HG03025 (cell line): Measurements from ENCODE around the gene FBXW4.

Experiments used
- ATAC-seq: cut with Tn5 transposase; IDR thresholded peaks from one replicate; pipeline ENCODE4 v1.9.1; 2021; ENCODE audit warnings: mild to moderate bottlenecking, moderate library complexity; ENCODE audit not compliant: unreplicated experiment, low FRiP score

The FBXW4 gene

DNA sequence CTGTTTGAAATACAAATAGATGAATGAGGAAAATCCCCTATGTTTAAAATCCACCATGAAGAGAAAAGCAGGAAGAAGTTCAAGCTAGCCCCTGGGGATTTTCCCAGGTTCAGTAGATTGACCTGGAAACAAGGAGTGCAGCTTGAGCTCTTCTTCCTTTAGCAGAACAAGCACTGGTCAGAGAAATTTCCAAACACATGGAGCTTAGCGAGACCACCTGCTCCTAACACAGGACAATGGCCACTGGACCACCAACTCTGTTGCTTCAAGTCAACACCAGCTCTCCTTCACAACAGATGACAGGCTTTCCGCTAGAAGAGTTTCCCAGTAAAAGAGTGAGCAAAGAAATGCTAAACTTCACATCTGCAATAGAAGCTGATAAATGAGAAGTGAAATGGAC is 9.4 kb upstream of the FBXW4 start:
- ATAC-seq = no peak

DNA sequence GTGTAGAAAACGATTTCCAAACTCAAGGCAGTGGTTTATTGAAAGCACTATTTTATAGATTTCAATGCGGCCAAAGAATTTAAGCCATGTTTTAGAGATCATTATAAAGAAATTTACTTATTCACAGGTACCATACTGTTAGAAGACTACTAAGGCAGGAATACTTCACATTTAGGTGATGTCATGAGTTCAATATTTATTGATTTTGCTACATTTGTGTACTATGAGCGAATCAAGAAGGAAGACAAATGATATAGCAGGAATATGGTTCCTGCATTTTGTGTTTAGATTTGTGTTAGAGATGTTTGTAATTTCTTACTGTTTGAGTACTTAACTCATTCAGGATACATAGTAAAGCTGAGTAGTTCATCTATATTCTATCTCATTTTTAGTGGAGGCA is 1.7 kb upstream of the FBXW4 start:
- no peak for ATAC-seq

DNA sequence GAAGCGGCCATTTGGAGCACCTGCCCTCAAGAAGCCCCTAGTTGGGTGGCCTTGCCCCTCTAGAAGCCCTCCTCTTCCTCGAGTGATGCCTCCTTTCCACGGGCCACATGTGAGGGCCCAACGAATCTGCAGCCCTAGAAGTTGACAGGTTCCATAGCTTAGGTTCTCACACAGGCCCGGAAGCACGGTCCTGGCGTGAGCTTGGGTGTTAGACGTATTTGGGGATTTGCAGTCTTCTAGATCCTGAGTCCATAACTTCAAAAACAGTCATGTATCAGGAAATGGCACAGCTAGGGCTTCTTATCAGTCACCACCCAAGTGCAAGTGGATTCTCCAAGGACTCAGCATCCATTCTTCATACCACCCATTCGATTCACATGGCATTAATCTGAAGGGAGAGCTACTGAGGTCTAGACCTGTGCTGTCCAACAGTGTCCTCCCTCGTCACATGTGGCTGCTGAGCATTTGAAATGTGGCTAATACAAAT is 477 bp upstream of the FBXW4 start:
- no peak for ATAC-seq

DNA sequence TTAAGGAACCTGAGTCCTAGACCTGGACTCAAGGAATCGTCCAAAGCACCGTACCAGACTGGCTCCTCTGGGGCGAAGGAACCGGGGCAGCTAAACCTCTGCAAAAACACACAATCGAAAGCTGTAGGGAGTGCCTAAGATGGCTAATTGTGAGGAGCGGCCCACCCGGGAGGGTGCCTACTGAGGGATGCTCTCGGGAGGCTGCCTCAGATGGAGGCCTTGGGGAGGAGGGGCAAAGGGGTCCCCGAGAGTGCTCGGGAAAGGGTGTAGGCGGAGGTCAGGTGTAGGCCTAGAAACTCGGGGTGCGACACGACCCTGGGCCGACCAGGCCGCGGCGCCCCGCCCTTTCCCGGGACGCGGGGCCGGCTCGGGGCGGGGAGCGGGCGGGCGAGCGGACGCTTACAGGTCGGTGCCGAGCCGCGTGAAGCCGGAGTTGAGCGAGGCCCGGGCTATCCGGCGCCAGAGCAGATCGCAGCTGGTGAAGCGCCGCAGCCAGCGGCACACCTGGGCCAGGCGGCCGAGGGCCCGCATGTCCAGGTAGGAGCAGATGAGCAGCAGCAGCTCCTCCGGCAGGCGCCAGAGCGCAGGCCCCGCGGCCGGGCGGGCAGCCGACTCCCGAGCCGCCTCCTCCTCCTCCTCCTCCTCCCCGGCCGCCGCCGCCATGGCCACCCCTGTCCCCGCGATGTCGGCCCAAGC is 844 bp downstream of the FBXW4 start:
- ATAC-seq = peak; percentile 55

DNA sequence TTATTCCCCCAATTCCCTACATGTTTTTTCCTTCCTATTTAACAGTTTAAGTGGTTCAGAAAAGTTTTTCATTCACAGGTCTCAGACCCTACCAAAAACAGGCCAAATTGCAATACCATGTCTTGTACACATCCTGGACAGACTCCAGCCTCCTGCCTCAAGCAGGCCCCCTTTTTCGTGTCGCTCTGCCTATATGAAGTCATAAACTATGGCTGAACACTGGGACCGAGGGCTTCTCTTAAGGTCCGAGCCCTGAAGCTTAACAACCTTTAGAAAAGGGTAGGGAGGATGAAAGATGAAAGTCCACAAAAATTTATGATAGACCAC is 1.4 kb downstream of the FBXW4 start:
- no peak for ATAC-seq

DNA sequence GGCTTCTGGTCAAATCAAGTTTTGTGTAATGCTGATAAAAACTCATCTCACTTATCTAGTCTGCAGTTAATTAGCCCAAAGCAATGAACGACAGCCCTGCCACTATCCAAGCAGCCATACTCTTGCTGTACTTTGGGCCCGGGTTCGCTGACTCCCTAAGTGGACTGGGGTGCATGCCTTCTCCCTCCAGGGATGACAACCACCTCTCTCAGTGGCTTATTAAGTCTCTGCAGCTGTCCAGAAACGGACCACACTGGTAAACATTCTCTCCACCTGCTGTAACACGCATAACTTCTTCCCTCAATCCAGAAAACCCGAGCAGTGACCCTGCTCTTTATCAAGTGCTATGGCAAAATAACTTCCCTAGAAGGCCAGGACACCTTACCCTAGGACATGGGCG is 3.9 kb downstream of the FBXW4 start:
- ATAC-seq = no peak

DNA sequence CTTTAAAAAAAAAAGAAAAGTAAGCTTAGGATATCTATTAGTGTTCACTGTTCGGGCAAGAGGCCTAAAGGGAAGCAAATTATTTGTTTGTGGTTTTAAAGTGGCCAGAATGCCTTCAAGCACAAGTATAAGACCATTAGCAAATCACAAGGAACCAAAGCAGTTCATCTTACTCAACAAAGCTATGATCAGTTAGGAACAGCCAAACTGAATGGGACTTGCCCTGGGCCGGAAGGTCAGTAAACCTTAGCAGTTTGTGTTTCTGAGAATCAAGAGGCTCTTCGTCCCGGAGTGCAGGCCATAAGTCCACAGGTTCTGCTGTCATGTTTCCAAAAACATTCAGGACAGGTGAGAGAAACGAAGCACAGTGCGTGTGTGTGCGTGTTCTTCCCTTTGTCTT is 4.5 kb downstream of the FBXW4 start:
- ATAC-seq = no peak

DNA sequence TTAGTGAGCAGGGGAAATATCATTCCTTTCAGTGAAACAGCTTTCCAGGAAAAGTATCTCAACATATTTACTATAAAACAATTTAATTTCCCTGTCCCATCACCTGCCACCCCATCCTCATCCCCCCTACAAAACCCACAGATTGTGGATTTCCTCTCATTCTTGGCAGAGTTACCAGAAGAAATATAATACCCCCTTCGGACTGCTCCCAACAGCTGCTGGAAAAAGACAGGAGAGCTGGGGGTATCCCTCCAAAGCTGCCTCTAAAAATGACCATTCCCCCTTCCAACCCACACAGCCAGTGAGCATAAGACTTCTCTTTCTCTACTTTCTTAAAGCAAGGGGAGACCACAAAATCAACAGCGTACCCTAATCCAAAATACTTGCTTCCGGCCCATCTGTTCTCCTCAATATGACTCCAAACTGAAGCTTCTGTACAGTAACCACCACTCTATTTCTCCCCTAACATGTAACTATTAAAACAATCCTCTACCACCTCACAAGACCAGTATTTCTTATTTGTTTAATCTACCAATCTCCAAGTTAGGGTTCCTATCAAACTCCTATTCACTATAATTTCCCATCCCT is 7.8 kb downstream of the FBXW4 start:
- no peak for ATAC-seq

DNA sequence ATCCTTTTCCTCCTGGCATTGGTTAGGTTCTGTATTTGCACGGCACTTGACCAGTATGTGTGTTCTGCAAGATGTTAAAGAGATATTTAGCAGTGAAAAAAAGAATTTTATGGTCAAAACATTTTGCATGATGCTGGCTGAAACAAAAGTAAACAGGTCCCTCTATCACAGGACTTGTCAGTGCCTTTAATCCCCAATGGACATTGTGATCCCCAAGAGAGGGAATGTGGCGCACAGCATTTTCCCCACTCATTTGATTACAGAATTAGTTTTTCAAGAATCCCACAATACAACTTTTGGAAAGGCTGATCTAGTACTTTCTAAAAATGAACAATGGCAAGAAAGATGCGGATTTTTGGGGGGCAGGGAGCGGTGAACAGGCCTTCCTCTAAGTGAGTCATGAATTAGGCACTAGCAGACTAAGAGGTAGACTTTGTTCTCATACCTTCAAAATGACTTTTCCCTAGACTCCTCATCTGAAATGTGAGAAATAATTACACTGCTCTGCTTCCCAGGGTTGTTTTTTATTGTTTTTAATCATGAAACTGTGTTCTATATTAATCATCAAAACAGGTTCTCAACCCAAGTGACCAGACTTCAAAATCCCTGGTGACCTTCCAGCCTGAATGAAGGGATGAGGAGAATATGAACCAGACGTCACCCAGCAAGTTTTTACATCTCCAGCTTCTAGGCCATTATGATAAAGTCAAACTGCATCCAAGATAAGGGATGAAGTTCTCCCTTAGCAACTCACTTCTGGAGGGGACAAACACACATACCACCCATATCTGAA is 8.6 kb downstream of the FBXW4 start:
- no peak for ATAC-seq

DNA sequence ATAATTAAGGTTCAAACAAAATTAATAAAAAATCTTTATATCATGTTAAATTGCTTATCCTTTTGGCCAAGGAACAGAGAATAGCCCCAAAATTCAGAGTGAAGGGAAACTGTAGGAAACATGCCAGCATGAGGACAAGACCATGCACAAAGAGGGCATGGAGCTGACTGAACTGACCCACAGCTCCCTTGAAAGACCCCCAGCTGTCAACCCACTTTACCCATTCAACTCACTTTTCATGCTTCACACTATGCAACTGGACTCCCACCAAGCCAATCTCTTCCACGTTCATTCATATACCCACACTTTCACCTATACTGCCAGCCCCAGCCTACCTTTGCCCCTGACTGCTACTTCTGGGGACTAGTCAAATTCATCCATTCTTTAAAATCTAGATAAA is 10.2 kb downstream of the FBXW4 start:
- no peak for ATAC-seq

DNA sequence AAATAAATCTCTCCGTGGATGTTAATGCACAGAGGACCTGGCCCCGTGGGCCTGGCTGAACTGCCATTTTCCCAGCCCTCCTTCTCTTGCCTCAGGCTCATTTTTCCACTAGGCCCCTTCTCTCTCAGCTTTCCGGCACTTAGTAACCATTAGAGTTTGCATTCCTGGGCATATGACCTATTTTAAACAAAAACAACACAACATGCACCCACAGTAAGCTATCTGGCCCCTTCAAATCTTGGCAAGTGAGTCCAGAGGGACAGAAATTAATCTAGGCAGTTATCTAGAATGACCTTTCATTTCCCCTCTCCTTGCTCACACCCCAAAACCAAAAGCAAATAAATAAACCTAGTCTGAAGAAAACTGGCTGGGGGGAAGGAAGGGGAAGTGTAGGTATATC is 11.7 kb downstream of the FBXW4 start:
- no peak for ATAC-seq

DNA sequence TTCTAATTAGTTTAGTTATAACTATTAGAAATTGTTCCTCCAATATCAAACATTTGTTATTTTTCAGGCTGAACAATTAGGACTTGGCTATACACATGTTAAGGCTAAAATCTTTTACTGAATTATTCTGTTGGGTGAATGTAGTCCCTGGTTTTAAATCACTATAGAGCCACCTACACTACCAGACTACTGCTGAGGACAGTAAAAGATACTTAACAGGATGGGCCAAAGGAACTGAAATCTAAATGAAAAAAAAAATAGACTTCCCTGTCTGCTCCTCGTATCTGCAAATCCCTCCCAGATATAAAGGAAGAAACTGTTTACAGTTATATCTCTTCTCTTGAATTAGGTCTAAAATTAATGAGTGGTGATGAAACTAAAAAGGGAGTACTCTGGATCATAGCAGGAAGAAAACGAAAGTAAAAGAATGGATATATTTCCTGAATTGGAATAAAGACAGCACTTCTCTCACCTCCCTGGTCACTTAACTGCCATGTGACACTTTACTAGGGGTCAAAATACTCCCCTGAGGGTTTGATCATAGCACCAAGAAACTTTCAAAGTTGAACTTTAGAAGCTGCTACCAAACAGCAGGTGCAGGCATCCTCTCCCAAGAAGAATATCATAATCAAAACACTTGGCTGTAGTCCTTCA is 12.7 kb downstream of the FBXW4 start:
- no peak for ATAC-seq

DNA sequence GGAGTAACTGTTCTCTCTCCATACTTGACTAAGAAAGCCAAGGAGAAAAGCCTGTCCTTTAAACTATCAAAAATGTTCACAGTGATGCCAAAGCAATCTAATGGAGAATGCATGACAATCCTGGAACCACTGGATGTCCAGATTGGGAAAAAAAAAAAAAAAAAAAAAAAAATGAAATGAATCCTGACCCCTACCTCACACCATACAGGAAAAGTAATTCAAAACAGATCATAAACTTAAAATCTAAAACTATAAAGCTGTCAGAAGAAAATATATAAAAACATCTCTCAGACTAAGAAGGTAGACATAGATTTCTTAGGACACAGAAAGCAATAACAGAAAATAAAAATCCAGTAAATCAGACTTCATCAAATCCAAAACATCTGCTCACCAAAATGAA is 18.4 kb downstream of the FBXW4 start:
- no peak for ATAC-seq

DNA sequence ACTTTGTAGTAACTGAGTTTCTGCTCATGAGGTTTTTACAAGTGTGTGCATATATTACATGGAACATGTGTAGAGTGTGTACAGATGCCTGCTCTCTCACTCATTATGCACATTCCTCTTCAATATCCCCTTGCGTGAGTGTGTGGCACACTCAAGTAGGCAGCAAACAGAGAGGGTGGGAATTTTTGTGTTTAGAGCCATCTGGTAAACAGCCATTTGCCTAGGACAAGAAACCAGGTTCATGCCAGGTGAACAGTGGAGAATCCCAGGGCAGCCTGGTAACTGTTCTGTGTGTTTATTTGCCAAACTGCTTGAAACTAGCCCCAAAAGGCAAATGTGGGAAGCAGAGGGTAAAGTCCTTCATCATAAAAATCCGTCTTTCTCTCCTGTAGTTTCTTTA is 19.9 kb downstream of the FBXW4 start:
- ATAC-seq = no peak

DNA sequence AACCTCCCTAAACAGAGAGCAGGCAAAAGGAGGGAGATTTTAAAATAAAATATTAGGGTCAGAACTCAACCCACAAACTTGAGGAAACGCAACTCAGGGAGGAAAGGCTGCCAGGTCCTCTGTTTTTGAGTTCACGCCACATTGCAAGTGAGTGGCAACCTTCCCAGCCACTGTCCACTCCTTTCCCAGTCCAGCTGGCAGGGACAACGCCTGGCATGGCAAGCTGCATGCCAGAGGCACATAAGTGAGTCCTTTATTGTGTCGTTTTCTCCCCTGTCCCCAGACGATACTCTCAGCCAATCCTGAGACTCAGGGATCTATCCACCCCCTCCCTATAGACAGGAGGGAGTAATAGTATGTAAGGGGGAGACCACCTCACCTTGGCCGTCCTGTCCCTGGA is 22.4 kb downstream of the FBXW4 start:
- ATAC-seq = no peak

DNA sequence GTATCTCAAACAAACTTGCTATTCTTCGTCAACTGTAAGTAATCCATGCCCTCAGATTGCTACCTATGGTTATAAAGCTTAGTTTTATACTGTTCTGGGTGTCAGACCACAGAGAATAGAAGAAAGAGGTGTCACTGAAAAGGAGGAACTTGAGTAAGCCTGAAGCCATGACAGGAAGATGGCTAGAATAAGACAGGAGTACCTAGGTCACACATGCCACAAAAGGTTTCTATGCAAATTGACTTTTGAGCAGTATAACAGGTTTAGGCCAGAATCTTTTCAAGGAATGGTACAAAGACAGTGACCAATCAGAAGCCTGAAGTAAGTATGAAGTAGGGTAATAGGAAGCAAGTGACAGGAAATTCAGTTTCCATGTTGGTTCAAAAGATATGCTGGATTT is 23.5 kb downstream of the FBXW4 start:
- ATAC-seq = no peak

DNA sequence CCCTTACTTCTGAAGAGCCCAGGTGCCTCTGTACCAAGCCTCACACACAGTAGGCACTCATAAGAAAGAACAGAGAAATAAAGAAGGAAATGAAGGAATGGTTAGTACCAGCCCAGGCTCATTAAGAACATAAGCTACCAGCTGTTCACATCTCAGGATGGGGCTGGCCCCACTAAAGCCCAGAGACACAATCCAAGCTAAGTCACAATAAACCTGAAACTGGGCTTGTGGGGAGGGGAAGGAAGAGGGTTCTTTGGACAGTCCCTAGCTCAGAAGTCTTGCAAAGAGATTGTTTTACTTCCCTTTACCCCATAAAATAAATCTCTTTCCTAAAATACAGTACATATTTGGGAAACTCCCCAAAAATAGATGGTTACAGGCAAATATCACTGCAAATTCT is 24.3 kb downstream of the FBXW4 start:
- ATAC-seq = no peak

DNA sequence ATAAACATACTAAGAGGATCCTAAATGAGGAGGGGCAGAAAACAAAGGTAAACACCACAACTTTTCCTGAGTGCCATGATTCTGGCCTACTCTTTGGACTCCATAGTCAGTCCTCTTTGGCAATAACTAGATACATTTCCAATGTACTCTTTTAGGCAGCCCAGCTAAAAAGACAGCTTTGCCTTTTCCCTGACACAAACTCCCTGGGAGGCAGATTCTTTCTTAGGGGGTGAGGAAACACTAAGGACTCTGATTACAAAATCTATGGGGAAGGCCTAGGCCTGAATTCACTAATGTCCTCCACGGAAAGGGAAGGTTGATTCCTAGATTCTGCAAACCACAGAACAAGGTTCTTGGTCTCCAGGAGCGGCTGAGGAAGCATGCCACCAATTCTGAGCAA is 25.8 kb downstream of the FBXW4 start:
- no peak for ATAC-seq

DNA sequence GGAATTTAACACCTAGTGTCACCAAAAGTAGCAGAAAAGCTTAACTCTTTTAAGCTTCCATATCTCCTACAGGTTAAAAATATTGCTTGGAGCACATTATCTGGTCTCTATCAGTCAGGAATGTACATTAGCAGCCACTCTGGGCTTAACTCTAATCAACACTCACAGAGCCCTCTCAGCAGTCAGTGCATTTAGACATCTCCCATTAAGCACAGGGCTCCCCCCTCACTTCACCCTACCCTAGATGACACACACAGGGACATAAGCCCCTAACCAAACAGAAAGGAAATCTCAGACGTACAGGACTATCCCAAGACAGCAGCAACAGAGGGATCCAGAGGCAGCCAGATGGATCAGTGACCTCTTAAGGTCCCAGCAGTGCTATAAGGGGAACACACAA is 26.4 kb downstream of the FBXW4 start:
- no peak for ATAC-seq

DNA sequence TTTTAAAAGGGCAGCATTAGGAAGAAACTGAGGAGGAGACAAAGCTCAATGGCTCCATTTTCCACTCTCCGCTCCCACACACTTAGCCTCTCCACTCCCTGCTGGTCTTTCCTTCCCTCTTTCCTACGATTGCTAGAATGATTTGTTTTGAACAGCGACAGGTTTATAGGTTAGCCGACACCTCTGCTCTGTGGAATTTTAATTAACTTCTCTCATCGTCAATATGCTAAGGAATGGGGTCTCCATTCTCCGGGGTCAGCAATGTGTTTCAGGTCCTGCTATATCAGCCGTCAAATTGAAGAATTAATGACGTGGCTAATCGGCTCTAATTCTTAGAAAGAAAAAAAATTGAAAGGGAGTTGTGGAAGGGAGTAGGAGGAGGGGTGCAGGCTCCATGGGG is 28.9 kb downstream of the FBXW4 start:
- no peak for ATAC-seq

DNA sequence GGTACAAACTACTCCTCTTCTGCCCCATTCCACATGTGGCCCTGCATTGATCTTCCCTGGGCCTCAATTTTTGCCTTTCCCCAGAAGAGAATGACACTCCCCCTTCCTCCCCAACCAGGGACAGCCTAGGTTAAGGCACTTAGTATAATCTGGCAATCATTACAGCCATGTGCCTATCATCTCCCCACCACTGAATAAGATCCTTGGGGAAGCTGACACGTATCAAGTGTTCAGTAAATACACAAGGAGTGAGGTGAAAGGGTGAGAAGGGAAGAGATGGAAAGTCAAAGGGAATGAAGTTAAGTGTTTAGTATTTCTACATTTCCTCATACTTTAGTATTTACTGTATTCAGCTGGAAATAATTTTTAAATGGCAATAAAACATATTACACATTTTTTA is 31.9 kb downstream of the FBXW4 start:
- no peak for ATAC-seq
